ENCODE results near the gene STAT3. TPM values are rescaled to one million over a fixed set of nuclear protein-coding genes. Genes with fewer than 3 reads are reported as not detected.

The STAT3 gene
- total RNA-seq: 128 and 160 TPM in 2 replicates

DNA sequence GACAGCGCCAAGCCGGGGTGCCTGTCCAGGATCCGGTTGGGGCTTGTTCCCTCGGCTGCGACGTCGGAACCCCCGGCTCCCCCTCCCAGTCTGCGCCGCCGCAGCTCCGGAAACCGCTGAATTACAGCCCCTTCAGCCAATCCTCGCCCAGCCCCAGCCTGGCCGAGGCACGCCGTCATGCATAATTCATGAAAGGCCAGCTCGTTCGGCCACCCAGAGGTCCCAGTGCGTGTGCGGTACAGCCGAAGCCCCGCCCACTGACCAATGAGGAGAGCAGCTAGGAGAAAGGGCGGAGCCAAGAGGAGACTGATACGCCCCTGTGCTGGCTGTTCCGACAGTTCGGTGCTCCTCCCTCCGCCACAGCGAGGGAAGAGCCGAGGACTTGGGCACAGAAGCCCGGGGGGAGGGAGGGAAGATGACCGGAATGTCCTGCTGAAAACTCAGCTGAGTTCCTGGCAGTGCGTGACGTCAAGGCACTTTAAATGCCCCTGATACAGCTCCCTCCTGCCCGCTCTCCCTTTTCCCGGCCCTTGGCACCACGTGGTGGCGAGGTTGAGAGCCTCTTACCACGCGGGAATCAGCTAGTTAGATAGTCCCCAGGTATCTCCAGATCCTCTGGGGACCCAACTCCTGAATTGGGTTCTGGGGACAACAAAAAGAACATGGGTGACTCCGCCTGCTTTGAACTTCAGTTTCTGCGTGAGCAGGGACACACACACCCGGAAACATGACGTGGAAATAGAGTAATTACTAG lies at the start of gene STAT3:
Gene STAT3 (minus strand): TSS at position 62 of the 754 bp plus-strand sequence. CDS start 39,926 bp downstream, outside the sequence.

DNA sequence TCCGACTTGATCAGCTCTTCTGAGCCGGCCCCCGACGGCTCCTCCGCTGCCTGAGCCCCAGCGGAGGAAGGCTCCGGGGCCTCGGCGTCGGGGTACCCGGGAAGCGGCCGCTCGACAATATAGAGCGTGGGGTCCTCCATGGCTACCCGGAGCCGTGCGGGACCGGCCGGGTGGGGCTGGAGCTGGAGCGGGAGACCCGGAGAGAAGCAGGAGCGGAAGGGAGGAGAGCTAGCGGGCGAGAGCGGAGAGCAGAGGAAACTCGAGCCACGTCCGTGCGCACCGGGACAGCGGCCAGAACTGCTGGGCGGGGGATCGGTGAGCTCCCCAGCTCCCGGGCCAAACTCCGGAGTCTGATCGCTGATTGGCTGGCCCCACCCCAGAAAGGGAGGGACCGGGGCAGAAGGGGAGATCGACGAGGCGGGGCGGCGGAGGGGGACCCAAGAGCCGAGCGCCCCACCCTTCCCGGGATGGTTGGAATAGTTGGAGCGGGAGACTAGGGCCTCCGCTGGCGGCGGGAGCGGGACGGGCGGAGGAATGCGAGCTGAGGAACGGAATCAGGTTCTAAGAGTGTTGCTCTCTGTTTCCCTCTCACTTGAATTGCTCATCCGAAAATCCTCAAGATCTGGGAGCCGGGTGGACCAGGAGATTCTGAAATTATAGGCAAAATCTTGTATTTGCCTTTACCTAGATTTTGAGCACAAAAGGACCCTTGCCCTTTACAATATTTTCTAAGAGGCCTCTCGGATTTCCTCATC lies 34.9 kb upstream of the STAT3 start, which contains the start of gene CAVIN1:
Gene CAVIN1 (minus strand): TSS at position 299 of the 755 bp plus-strand sequence. CDS start 159 bp downstream, at position 140.

DNA sequence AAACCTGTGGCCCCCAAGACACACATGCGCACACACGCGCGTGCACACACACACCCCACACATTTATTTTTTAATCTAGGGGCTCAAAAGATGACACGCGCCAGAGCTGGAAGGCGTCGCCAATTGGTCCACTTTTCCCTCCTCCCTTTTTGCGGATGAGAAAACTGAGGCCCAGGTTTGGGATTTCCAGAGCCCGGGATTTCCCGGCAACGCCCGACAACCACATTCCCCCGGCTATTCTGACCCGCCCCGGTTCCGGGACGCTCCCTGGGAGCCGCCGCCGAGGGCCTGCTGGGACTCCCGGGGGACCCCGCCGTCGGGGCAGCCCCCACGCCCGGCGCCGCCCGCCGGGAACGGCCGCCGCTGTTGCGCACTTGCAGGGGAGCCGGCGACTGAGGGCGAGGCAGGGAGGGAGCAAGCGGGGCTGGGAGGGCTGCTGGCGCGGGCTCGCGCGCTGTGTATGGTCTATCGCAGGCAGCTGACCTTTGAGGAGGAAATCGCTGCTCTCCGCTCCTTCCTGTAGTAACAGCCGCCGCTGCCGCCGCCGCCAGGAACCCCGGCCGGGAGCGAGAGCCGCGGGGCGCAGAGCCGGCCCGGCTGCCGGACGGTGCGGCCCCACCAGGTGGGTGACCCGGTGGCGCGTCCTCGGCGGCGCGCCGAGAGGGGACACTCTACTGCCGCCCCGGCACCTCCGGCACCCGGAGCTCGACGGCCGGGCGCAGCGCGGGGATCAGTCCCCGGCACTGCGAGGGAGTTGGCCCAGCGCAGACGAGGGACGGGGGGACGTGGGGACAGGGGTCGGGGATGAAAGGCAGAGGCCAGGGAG lies 100.1 kb downstream of the STAT3 start, which contains the start of gene STAT5A:
Gene STAT5A (plus strand): TSS at position 522 of the 826 bp plus-strand sequence. CDS start 914 bp downstream, outside the sequence.

DNA sequence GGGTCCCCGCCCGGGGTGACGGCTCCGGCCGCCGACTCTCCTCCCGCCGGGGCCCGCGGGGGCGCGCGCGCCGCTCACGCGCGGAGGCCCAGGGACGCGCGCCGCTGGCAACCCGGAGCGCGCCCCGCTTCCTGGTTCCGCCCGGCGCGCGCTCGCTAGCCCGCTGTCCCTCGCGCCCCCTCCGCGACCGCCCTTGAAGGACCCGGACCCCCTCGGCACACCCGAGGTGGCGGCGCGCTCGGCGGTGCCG lies 112.0 kb downstream of the STAT3 start, which contains the start of gene STAT5B:
Gene STAT5B (minus strand): TSS at position 33 of the 250 bp plus-strand sequence. CDS start 44,264 bp downstream, outside the sequence.

Other genes with a start within 250 kb of the STAT3 start
- gene RAB5C, start 233.5 kb downstream of the STAT3 start, total RNA-seq: 120 and 154 TPM in 2 replicates
- not detected in 2 replicates for gene KCNH4, start 207.3 kb downstream of the STAT3 start, total RNA-seq
- not detected in 2 replicates for gene HCRT, start 203.0 kb downstream of the STAT3 start, total RNA-seq
- gene GHDC, start 193.9 kb downstream of the STAT3 start, total RNA-seq: 16.8 and 22.5 TPM in 2 replicates
- 20.6 and 22.9 TPM in 2 replicates for gene STAT5B, start 112.1 kb downstream of the STAT3 start, total RNA-seq
- gene STAT5A, start 99.9 kb downstream of the STAT3 start, total RNA-seq: 27.3 and 34.0 TPM in 2 replicates
- gene CAVIN1, start 34.8 kb upstream of the STAT3 start, total RNA-seq: 781 and 918 TPM in 2 replicates
- gene ATP6V0A1, start 70.4 kb upstream of the STAT3 start, total RNA-seq: 20.6 and 22.4 TPM in 2 replicates
- 68.9 and 84.5 TPM in 2 replicates for gene NAGLU, start 147.8 kb upstream of the STAT3 start, total RNA-seq
- 2.1 and 6.0 TPM in 2 replicates for gene HSD17B1, start 164.5 kb upstream of the STAT3 start, total RNA-seq
- 15.7 and 33.8 TPM in 2 replicates for gene COASY, start 173.7 kb upstream of the STAT3 start, total RNA-seq
- gene MLX, start 178.7 kb upstream of the STAT3 start, total RNA-seq: 30.8 and 35.6 TPM in 2 replicates
- 1.6 and 2.2 TPM in 2 replicates for gene PSMC3IP, start 189.3 kb upstream of the STAT3 start, total RNA-seq
- 48.9 and 51.7 TPM in 2 replicates for gene RETREG3, start 220.9 kb upstream of the STAT3 start, total RNA-seq
- 43.9 and 57.3 TPM in 2 replicates for gene TUBG1, start 221.2 kb upstream of the STAT3 start, total RNA-seq